Aorta (tissue), 5 donors: ENCODE measurements around the gene TDRD12. TPM values are rescaled to one million over a fixed set of nuclear protein-coding genes. Genes with fewer than 3 reads are reported as not detected.

Experiments used
- ATAC-seq: fragments of 200-7000 bp; cut with Tn5 transposase; one replicate; pipeline ENCODE4 v1.9.1; 2022; ENCODE audit warnings: moderate library complexity; ENCODE audit not compliant: low FRiP score
- DNase-seq, 2 donors: peaks; one replicate each; pipeline ENCODE4 v3.0.0-alpha.2; 2020
- H3K27ac ChIP-seq, 2 donors: one replicate each; pipeline ENCODE4 v1.5.1; 2013; ENCODE audit warnings: low read length in 2 of 2, mild to moderate bottlenecking in 2 of 2, moderate library complexity in 2 of 2, control low read depth in 1 of 2, inconsistent platforms in 1 of 2, low read depth in 1 of 2
- H3K27me3 ChIP-seq, 2 donors: one replicate each; pipeline ENCODE4 v1.6.1; 2013; ENCODE audit warnings: control low read depth in 1 of 2, low read length in 1 of 2, mild to moderate bottlenecking in 1 of 2, moderate library complexity in 1 of 2; ENCODE audit not compliant: insufficient read depth in 2 of 2, control insufficient read depth in 1 of 2
- H3K36me3 ChIP-seq, 2 donors: one replicate each; pipeline ENCODE4 v1.6.1; 2013; ENCODE audit warnings: control low read depth in 1 of 2, low read length in 1 of 2, mild to moderate bottlenecking in 1 of 2; ENCODE audit not compliant: insufficient read depth in 2 of 2, control insufficient read depth in 1 of 2
- H3K4me1 ChIP-seq, 2 donors: one replicate each; pipeline ENCODE4 v1.6.1; 2013; ENCODE audit warnings: low read length in 2 of 2, control low read depth in 1 of 2, mild to moderate bottlenecking in 1 of 2, moderate library complexity in 1 of 2; ENCODE audit not compliant: insufficient read depth in 2 of 2, control insufficient read depth in 1 of 2
- H3K4me3 ChIP-seq, 2 donors: one replicate each; pipeline ENCODE4 v1.5.1; 2013; ENCODE audit warnings: low read length in 2 of 2, control low read depth in 1 of 2, mild to moderate bottlenecking in 1 of 2
- H3K9me3 ChIP-seq: one replicate; pipeline ENCODE4 v1.6.1; 2013; ENCODE audit warnings: mild to moderate bottlenecking, low read length; ENCODE audit not compliant: control insufficient read depth
- WGBS, 2 donors: extraction: QIAGEN DNeasy Blood & Tissue Kit; methylation state at CpG; one replicate each; pipeline ENCODE4 v1.1.7; 2013; 5-methylcytosine and 5-hydroxymethylcytosine counted together
- intact Hi-C, 2 donors: fragments of 100-400 bp; cut with DNase I; formaldehyde crosslinking; loops; one replicate each; pipeline versions ENCODE4 v1.14.2 to v1.15.0; 2022
- polyA plus RNA-seq, 2 donors: library from polyadenylated mRNA; stranded (reverse); fragments of 200-250 nt; gene quantifications; one replicate each; pipeline ENCODE4 v1.2.3, GENCODE V29; 2013
- total RNA-seq, 2 donors: library from RNA; stranded (reverse); fragmentation: NEBNext Ultra II Directional; extraction: Animal tissue kit (Norgen Biotek cat#: 25700); gene quantifications; one replicate each; pipeline ENCODE4 v1.2.1, GENCODE V29; 2021
- donor health status: healthy with polysubstance abuse.
- donor health status: Bipolar disorder and iron deficiency.
- donor health status: DM: no; HTN: no; CAD: no.
- donor health status: DM: no; HTN: no; CAD: no.
- donor health status: DM: yes; HTN: yes; CAD: no.

TDRD12 gene
- total and polyA plus RNA-seq, 4 donors, result 0.03 to 0.18 TPM; not detected in 2

GRCh38 chr19:32800191-32800590 lies 80.6 kb downstream of the TDRD12 start:
- H3K4me1 ChIP-seq, result no peaks in the 10 kb centered on the region
- no peaks in the 10 kb centered on the region for H3K36me3 ChIP-seq
- intact Hi-C loops, result no loop called here
- no peak for ATAC-seq
- no peak overlapping the region for H3K4me3 ChIP-seq
- DNase-seq, result no peak
- peaks cover 0 to 2% of the 10 kb centered on the region in 2 donors for H3K27me3 ChIP-seq
- H3K27ac ChIP-seq, result no peak overlapping the region
- H3K9me3 ChIP-seq, result peaks cover 1% of the 10 kb centered on the region

- H3K4me3 ChIP-seq, result no peak overlapping the region
- peaks cover 1% of the 10 kb centered on the region for H3K9me3 ChIP-seq
- intact Hi-C loops, result no loop called here
- H3K36me3 ChIP-seq, result no peaks in the 10 kb centered on the region
- H3K27ac ChIP-seq, result no peak overlapping the region
- H3K4me1 ChIP-seq, result no peaks in the 10 kb centered on the region
- ATAC-seq (no peak), DNase-seq (no peak)
- peaks cover 0 to 2% of the 10 kb centered on the region in 2 donors for H3K27me3 ChIP-seq
- 23 to 30% methylated on average over 4 of the region's 4 CpGs for WGBS, 2 donors
These were observed 81.2 kb downstream of the TDRD12 start for GRCh38 chr19:32800754-32801153.

DNA sequence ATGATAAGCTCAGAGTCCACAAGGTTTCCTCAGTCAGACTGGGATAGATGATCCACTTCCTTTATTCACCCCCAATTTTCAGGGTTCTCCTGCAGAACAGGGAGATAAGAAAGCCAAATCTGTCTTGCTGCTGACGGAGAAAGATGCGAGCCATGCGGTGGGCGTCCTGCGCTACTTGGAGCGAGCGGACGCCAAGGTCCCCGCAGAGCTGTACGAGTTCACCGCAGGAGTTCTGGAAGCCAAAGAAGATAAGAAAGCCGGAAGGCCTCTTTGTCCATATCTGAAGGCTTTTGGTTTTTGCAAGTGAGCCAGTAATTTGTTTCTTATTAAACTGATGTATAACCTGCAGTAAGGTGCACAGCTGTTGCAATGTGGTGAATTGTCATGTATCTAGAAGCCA lies 83.3 kb downstream of the TDRD12 start:
- intact Hi-C loops, result no loop called here
- Histone ChIP-seq H3K27ac (no peak overlapping the region), H3K9me3 (peaks cover 1% of the 10 kb centered on the region), H3K36me3 (no peaks in the 10 kb centered on the region), H3K27me3 (no peaks in the 10 kb centered on the region), H3K4me3 (no peak overlapping the region), H3K4me1 (no peaks in the 10 kb centered on the region)
- no peak for DNase-seq
- WGBS, 2 donors, result 71 to 82% methylated on average over 12 of the region's 12 CpGs
- ATAC-seq, result no peak

- H3K4me1 ChIP-seq, result no peaks in the 10 kb centered on the region
- no peak overlapping the region for H3K4me3 ChIP-seq
- H3K36me3 ChIP-seq, result no peaks in the 10 kb centered on the region
- no peak overlapping the region for H3K27ac ChIP-seq
- peaks cover 1% of the 10 kb centered on the region for H3K9me3 ChIP-seq
- H3K27me3 ChIP-seq, result no peaks in the 10 kb centered on the region
- peak in 1 of 2 donors; percentile 25 for DNase-seq
- intact Hi-C loops, result no loop called here
- no peak for ATAC-seq
- WGBS, 2 donors, result 70 to 73% methylated on average over 4 of the region's 4 CpGs
These were observed 88.7 kb downstream of the TDRD12 start for GRCh38 chr19:32808236-32808635.

- peak in 1 of 2 donors; percentile 53 for DNase-seq
- Histone ChIP-seq H3K36me3 (no peaks in the 10 kb centered on the region), H3K4me1 (no peaks in the 10 kb centered on the region), H3K27me3 (no peaks in the 10 kb centered on the region), H3K27ac (no peak overlapping the region), H3K9me3 (no peaks in the 10 kb centered on the region), H3K4me3 (no peak overlapping the region)
- WGBS, 2 donors, result 45% methylated on average over 5 of the region's 5 CpGs
- intact Hi-C loops, result no loop called here
- no peak for ATAC-seq
These were observed 89.7 kb downstream of the TDRD12 start for GRCh38 chr19:32809254-32809653.

DNA sequence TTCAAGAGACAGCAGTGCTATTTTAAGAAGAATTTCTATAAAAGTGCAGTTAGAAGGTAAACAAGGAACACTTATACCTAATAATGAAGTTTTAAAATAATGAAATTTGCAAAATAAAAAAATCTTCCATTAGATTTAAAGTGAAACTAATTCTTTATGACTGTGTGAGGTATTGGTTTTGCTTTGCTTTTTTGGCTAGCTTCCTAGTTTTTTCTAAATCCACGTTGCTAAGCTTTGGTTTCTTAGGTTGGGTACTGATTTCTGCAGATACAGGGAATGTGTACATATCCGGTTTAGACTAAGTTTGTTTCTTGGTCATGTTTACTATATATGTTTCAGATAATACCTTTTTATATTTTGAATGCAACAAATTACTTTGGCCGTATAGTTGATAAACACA lies 90.2 kb downstream of the TDRD12 start:
- 45 to 46% methylated on average over 3 of the region's 3 CpGs for WGBS, 2 donors
- H3K27me3 ChIP-seq, result no peaks in the 10 kb centered on the region
- H3K4me3 ChIP-seq, result no peak overlapping the region
- H3K9me3 ChIP-seq, result no peaks in the 10 kb centered on the region
- H3K36me3 ChIP-seq, result no peaks in the 10 kb centered on the region
- no peak for ATAC-seq
- no peak for DNase-seq
- intact Hi-C loops, result no loop called here
- no peaks in the 10 kb centered on the region for H3K4me1 ChIP-seq
- H3K27ac ChIP-seq, result no peak overlapping the region

DNA sequence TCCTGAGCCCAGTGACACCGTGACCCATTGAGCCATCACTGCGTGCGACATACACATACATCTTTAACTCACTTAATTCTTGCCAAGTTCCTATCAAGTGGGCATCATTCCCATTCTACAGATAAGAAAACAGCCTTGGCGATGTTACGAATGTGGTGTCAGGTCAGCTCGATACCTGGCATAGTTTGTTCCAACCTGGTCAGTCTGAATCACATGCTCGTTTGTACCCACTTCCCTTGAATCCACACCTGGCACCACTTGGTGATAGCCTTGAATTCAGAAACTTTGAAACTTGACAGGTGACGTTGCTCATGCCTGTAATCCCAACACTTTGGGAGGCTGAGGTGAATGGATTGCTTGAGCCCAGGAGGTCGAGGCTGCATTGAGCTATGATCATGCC lies 90.9 kb downstream of the TDRD12 start:
- ATAC-seq (no peak), DNase-seq (peak in 1 of 2 donors; percentile 9)
- Histone ChIP-seq H3K27ac (no peak overlapping the region), H3K27me3 (no peaks in the 10 kb centered on the region), H3K4me1 (no peaks in the 10 kb centered on the region), H3K36me3 (no peaks in the 10 kb centered on the region), H3K4me3 (no peak overlapping the region), H3K9me3 (no peaks in the 10 kb centered on the region)
- WGBS, 2 donors, result 76 to 79% methylated on average over 9 of the region's 9 CpGs
- intact Hi-C loops, result no loop called here

- ATAC-seq, result no peak
- WGBS, 2 donors, result 59 to 74% methylated on average over 11 of the region's 11 CpGs
- Histone ChIP-seq H3K27me3 (no peaks in the 10 kb centered on the region), H3K36me3 (no peaks in the 10 kb centered on the region), H3K4me1 (no peaks in the 10 kb centered on the region), H3K27ac (no peak overlapping the region), H3K4me3 (no peak overlapping the region), H3K9me3 (no peaks in the 10 kb centered on the region)
- intact Hi-C loops, result no loop called here
- DNase-seq, result peak in 1 of 2 donors; percentile 26
These were observed 91.6 kb downstream of the TDRD12 start for GRCh38 chr19:32811151-32811550.

DNA sequence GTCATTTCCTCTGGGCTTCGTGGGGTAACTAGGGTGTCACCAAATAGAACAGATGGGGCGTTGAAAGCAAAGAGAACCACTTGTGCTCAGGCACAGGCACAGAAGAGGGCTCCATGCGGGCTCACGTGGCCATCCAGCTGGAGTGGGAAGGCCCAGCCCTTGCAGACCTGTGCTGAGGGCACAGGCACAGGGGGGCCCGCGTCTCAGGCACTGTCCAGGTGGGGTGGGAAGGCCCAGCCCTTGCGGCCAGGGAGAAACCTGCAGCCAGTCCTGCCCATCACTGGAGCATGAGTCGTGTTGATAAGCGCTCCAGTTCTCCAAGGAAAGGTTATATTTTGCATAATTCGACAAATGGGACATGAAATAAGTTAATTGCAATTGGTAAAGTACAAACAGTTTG lies 92.5 kb downstream of the TDRD12 start:
- intact Hi-C loops, result no loop called here
- Histone ChIP-seq H3K27me3 (no peaks in the 10 kb centered on the region), H3K27ac (no peak overlapping the region), H3K4me1 (no peaks in the 10 kb centered on the region), H3K36me3 (no peaks in the 10 kb centered on the region), H3K4me3 (no peak overlapping the region), H3K9me3 (no peaks in the 10 kb centered on the region)
- DNase-seq, result peak in 1 of 2 donors; percentile 60
- no peak for ATAC-seq
- 80 to 85% methylated on average over 10 of the region's 10 CpGs for WGBS, 2 donors
